HG03025 (cell line): Measurements from ENCODE around the gene NTSR1.
A peak's percentile ranks its signal among the peaks of the same experiment; 100 is the strongest.

Experiments used
- ATAC-seq: cut with Tn5 transposase; IDR thresholded peaks from one replicate; pipeline ENCODE4 v1.9.1; 2021; ENCODE audit warnings: mild to moderate bottlenecking, moderate library complexity; ENCODE audit not compliant: unreplicated experiment, low FRiP score

The NTSR1 gene

DNA sequence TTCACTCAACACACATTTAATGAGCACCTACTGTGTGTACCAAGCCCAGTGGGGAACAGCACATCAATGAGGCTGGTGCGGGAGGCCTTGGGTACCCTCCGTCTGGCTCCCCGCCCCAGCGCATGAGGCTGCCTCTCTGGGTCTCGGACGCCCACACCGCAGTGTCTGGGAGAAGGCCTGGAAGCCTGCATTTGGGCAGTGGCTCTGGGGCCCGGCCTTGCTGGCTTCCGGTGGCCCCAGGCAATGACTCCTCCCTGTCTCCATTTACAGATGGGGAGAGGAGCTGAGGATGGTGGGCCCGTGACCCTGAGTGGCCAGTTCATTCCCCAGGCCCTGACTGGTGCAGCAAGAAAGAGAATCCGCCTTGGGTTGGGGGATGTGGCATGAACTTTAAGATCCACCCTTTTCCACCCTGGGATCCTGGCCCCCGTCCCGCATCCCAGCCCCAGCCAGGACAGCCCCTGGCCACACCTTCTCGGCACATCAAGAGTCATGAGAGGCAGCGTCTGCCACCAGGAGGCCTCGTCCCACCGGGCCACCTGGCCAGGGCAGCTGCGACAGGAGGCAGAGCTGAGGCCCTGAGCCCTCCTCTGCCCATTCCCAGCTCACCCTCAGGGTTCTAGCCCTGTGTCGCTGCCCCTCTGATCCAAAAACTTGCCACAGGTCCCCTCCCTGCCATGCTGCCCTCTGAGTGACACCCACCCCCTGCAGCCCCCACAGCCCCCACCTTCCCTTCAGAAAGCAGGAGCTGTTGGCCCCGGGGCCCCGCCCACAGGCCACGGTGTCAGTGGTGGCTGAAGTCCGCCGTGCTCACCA is 70.2 kb downstream of the NTSR1 start:
- no peak for ATAC-seq

DNA sequence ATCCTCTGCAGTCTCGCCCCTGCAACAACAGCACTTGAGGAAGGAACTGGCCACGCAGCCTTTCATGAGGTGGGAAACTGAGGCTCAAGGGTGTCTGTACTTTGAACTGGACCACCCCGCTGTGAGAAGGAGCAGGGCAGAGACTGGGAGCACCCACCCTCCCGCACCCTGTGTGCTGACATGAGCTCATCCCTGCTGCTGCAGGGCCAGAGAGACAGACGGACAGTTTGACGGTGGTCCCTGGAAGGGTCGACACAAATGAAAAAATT is 70.7 kb downstream of the NTSR1 start:
- ATAC-seq, result no peak

DNA sequence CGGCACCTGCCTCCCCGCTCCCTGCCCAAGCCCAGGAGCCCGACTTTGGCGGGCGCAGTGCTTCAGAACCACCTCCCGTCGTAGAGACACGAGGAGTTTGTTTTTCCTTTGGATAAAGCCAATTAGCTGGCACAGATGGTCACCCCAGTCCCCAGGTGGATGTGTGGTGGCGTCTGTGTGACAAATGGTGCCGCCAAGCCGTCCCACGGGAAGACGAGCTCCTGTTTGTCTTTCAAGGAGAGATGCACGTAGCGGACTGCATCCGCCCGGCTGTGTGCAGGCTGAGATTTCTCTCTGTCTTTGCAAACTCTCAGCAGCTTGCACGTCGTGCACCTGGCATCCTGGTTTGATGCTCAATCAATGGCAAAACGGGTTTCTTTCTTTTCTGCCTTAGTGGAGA is 71.6 kb downstream of the NTSR1 start:
- no peak for ATAC-seq

DNA sequence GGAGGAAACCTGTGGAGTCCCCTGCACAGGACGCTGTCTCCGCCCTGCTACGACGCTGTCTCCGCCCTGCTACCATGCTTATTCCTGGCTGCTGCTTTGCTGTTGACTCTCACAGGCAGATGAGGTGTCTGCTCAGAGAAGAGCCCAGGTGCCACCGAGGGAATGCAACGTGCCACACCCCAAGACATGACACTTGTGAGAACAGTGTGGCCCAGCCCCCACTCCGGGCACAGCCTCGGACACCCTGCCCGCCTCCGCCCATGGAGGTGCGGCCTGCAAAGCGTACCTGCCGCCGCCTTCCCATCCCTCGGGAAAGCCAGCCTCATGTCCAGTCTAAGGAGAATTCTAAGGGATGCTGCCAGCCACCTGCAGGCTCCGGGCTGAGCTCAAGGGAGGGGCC is 72.1 kb downstream of the NTSR1 start:
- no peak for ATAC-seq

DNA sequence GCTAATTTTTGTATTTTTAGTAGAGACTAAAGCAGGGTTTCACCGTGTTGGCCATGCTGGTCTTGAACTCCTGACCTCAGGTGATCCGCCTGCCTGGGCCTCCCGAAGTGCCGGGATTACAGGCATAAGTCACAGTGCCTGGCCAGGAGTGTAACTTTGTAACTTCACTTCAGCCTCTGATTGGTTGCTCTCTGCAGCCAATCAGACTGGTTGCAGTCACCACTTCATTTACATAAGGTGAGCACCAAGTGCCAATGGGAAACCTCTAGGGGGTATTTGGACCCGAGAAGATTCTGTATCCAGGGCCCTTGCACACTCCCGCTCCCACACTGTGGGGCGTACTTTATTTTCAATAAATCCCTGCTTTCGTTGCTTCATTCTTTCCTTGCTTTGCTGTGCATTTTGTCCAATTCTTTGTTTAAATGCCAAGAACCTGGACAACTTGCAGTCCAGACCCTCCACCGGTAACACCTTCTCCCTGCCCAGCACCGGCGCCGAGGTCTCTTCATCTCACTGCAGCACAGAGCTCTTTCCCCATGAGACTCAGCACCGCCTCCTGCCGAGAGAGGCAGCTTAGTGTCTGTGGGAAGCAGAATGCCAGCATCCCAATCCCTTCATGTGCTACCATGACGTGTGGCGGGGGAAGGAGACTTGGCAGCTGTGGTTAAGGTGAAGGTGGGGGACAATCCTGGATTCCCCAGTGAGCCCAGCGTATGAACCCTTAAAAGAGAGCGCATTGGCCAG is 73.7 kb downstream of the NTSR1 start:
- no peak for ATAC-seq

DNA sequence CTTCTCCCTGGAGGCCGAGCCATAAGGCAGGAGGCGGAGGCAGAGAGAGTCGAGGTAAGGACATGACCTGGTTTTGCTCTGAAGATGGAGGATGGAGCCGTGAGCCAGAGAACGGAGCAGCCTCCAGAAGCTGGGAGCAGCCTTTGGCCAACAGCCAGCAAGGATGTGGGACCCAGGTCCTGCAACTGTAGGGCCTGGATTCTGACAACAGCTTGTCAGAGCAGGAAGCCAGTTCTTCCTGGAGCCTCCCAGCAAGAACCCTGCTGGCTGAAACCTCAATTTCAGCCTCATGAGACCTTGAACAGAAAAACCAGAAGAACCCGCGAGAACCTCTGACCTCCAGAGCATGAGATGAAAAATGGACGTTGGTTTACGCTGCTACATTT is 74.2 kb downstream of the NTSR1 start:
- ATAC-seq, result no peak

DNA sequence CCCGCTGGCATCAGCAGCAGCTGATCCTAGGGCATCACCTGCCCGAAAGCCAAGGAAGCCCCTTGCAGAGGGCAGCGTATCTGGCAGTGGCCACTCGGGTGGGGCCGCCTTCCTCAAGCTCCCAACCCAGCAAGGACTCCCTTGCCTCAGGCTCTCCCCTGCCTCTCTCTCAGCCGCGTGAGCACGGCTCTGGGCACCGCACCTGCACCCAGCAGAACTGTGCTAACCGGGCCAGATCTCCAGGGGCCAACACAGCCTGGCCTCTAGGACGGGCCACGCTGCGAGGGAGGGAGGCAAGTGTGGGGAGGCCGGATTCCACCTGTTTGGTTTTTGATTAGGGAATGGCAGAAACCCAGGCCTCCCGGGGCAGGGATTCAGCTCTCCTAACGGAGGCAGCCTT is 75.9 kb downstream of the NTSR1 start:
- ATAC-seq, result no peak

DNA sequence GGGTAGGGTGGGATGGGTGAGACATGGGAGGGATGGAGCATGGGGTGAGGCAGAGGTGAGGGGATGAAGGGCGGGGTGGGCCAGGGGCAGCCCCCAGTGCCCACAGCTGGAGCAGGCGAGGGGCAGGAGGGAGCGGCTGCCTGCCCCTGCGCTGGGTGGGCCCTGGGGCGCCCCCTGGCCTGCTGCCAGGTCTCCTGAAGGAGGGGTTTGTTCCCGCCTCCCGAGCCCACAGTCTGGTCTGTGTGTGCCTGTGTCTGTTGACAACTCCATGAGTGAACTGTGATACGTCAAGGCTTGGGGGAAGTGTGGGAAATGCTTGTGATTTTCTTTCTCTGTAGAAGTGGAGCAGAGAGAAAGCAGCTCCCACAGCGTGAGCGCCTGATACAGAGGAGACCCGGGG is 76.8 kb downstream of the NTSR1 start:
- no peak for ATAC-seq

DNA sequence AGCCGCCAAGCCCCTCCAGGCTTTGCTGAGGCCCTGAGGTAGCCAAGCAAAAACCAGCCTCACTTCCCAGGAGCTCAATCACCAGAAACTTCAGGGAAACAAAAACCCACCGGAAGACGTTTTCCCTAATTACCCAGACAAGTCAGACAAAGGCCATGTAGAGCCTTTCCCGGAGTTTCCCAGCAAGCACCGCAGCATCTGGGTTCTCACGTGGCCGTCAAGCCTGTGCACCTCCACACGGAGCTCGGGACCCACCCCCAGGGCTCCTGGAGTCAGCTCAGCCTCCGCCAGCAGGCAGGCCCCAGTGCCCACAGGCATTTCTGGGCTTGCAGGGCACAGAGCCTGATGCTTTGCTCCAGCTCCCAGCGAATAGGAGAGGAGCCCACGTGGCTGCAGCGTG is 77.5 kb downstream of the NTSR1 start:
- ATAC-seq, result no peak

DNA sequence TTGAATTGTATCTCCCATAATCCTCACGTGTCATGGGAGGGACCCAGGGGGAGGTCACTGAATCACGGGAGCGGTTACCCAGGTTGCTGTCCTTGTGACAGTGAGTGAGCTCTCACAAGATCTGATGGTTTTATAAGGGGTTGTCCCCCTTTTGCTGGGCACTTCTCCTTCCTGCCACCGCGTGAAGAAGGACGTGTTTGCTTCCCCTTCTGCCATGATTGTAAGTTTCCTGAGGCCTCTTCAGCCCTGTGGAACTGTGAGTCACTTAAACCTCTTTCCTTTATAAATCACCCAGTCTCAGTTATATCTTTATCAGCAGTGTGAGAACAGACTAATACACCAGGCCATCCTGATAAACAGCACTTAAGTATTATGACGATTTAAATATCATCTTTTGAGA is 78.7 kb downstream of the NTSR1 start:
- no peak for ATAC-seq

DNA sequence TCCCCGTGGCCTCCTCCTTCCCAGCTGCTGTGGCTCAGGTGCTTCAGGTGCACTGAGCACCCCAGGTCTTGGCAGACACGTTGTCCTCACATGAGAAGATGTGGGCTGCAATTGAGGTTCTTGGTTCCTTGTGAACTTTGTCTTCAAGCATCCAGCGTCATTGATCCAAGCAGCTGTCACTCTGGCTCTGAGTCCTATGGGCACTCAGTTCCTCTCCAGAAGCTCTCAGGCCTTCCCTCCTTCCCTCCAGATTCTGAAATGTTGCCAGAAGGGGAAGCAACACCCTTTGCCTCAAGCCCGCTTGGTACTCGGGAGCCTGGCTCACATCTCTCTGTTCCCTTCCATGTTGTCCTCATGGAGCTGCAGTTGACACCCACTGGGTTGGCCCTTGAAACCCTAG is 79.2 kb downstream of the NTSR1 start:
- ATAC-seq, result no peak

DNA sequence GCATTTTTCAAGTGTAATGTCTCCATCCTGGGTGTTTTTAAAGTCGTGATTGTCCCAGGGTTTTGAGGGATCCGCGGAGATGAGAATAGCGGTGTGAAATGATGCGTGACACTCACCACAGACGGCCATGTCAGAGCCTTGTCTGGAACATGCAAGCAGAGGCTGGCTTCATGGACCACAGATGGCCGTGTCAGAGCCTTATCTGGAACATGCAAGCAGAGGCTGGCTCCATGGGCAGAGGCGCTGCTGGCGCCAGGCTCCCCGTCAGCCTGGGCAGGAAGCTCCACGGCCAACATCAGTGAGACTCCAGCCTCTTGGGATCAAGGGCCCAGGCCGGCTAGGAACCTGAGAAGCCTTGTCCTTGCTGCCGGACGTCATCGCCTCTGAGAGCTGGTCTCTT is 80.0 kb downstream of the NTSR1 start:
- no peak for ATAC-seq

DNA sequence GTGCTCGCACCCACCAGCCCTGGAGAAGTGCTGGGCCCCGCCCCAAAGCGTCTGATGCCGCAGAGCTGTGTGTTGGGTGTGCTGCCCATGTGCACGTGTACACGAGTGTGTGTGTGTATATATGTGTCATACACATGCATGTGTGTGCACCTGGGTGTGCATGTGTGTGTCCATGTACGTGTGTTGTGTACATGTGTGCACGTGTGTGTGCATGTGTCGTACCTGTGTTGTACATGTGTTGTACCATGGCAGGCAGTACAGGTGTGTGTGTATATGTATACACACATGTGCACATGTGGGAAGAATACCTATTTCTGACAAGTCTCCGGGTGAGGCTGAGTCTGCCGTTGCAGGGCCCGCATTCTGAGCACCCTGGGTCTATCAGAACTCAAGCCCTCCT is 81.4 kb downstream of the NTSR1 start:
- ATAC-seq, result no peak

DNA sequence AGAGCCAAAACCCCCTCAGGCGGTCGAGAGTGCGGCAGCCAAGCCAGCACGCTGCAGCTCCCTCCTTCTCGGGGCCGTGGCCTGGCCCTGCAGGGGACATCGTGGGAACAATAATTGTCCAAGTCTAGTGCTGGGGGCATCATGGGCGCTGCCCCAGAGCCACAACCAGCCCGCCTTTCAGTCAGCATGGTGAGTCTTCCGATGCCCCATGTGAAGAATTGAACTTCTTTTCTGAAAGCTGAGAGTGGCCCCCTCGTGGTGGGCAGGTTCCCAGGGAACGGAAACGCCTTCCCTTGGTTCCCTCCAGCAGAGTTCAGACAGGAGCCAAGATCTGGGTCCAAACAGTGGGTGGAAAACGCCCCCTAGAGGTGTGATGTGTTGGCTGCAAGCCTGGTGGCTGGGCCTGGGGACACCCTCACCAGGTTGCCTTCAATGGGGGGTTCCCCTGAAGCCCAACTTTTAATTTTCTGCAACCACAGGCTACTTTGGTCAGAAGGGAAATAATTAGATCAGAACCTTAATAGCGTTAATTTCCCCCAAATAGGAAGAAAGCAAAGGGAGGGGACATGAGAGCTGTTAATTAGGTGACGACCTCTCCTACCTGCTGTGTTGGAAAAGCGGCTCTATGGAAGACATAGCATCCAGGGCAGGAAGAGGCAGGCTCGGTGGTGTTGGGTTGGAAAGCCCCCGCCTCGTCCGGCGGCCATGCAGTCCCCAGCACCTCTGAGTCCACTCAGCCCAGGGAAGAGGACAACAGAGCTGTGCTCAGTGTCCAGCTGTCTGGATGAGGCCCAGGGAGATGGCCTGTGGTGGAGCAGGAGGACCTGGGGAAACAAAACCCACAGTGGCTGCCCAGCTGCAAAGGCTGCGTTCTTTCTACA is 82.9 kb downstream of the NTSR1 start:
- ATAC-seq, result no peak

DNA sequence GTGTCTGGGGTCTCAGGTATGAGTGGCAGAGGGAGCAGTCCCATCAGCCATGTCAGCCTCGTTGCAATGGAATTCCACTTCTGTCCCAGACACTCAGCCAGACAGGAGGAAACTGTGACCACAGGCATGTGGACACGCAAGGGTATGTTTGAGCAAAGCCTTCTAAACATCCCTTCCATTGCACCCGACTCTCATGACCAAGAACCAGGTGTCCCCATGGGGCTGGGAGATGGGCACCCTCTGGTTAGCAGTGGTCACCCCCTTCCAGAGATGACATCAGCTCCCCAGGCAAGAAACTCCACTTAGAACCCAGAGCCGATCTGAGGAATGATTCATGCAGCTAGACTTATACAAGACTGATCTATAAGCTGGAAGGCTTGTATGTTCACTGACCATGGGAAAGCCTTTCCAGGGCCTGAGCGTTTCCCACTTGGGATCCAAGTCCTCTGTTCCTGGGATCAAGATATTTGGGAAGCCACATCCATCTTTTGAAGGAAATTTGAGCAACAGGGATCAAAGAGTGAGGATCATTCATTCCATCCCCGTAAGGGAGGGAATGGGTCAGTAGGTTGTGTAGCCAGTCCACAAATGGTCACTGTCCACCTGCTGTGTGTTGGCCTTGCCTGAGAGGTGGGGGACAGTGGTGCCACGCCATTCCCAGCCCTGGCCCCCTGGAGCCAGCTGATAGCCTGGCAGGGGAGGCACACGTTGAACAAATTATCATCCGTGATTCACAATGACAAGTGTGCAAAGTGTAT is 83.7 kb downstream of the NTSR1 start:
- no peak for ATAC-seq

DNA sequence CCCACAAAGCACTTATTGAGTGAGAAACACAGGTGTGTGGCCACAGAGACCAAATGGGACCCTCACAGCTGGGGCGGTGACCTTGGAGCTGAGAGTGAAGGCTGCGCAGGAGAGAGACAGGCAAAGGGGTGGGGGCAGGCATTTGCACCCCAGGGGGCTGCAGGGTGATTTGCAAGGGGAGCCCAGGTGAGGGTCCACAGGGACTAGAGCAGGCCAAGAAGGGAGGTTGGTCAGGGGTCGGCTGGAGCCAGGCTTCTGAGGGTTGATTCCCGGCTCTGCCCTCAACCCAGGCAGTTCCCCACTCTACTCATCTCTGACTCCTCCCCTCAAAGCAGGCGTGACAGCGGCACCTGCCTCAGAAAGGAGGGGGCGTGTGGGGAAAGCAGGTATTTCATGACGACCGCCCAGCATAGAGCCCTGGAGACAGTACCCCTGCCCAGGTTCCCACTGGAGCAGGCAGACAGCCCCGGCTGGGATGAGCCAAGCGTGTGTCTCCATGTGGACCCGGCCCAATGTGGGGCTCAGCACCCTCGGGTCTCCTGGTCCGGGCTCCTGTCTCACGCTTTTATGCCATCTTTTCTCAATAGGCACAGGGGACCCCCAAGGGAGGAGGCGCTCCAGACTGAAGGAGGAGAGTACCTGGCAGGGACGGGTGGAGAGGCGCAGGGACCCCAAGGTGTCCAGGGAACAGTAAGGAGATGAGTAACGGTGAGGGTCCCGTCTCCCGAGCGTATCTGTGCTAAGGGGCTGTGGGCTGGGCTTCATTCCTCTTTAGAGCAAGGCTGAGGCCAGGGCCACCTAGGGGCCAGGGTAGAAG is 84.5 kb downstream of the NTSR1 start:
- no peak for ATAC-seq

DNA sequence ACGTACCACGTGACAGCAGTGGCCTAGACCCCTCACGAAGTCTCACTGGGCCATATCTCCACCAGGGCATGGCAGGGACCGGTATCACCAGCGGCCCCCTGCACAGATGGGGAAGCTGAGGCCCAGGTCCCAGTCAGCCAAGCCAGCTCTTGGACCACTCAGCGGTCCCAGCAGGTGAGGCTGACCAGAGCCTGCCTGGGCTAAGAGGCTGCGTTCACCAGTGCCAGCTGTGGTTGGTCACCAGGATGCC is 85.0 kb downstream of the NTSR1 start:
- peak; percentile 2 for ATAC-seq

DNA sequence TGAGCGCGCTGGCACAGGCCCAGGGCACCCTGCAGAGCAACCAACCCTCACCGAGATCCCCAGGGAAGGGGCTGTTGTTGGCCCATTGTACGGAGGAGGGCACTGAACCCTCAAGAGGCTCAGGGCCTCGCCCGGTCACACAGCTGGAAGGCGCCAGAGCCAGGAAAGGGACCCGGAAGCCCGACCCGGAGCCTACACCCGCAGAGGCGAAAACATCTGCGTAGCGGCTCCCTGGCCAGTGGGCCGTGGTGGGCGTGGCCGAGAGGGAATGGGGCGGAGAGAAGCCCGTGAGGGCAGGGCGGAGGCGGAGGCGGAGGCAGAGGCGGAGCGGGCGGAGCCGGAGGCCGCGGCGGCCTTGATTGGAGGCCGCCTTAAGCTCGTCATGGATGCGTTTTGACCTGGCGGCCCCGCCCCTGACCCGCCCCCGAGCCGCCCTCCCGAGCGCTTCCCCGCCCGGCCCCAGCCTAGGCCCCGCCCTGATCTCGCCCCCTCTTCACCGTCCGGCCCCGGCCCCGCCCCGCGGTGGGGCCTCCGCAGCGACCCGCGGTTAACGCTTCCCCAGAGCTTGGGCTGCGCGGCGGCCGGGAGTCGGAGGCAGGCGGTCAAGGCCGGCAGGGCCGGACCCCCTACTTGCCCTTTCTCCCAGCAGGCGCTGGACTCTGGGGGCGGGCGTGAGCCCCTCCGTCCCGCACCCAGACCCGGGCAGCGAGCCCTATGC is 85.5 kb downstream of the NTSR1 start:
- peak; percentile 78 for ATAC-seq

DNA sequence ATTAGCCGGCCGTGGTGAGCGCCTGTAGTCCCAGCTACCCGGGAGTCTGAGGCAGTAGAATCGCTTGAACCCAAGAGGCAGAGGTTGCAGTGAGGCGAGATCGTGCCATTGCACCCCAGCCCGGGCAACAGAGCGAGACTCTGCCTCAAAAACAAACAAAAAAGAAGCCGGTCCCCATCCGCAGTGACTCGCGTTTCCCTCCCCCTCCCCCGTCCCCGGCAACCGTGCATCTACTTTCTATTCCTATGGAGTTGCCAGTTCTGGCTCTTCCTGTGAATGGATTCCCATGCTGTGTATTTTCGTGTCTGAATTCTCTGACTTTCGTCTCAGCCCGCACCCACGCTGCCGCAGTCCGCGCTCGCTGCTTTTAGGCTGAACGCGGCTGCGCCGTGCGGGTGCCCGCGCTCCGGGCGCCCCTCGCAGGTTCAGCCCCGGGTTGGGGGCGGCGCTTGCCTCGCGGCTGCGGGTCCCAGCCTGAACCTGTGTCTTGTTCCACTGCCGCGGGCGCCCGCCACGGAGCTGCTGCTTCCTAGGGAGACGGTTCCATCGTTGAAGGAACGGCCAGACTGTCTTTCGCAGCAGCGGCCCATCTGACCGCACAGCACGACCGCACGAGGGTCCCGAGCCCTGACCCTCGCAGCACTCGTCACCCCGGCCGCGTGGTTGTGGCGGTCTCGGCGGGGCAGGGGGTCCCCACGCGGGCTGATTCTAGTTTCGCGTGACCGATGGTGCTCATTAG is 86.6 kb downstream of the NTSR1 start:
- ATAC-seq, result no peak
